ENCODE data around the gene VASP. TPM values are rescaled to one million over a fixed set of nuclear protein-coding genes. Genes with fewer than 3 reads are reported as not detected.

VASP gene
- total RNA-seq, 4 donors from 2014 or later: 47.0 to 132 (median 68.7) TPM

- TF ChIP-seq CTCF (IDR thresholded peaks at IDR 0.05): no peak
- ATAC-seq (ENCODE audit: low FRiP score): no peak
- no peak for DNase-seq (ENCODE audit: low spot score)
Observed at GRCh38 chr19:45497791-45498190, 9.5 kb upstream of the VASP start.

GRCh38 chr19:45498411-45499195 is 8.7 kb upstream of the VASP start, which contains the start of gene PPM1N:
Gene PPM1N, plus strand, starts transcription at chr19:45498443. Its CDS starts 30 bp downstream, at chr19:45498473.
- no peak for TF ChIP-seq CTCF (IDR thresholded peaks at IDR 0.05)
- no peak for DNase-seq (ENCODE audit: low spot score)
- ATAC-seq (ENCODE audit: low FRiP score): no peak

- no peak for DNase-seq (ENCODE audit: low spot score)
Observed at GRCh38 chr19:45499196-45500180, 7.8 kb upstream of the VASP start.

GRCh38 chr19:45500918-45501729 is 6.2 kb upstream of the VASP start:
- DNase-seq (ENCODE audit: low spot score) (no peak), ATAC-seq (ENCODE audit: low FRiP score) (no peak)
- no peak for TF ChIP-seq CTCF (IDR thresholded peaks at IDR 0.05)

More at GRCh38 chr19:45499196-45500180, 7.8 kb upstream of the VASP start:
- TF ChIP-seq CTCF (IDR thresholded peaks at IDR 0.05): no peak
- ATAC-seq (ENCODE audit: low FRiP score): no peak

GRCh38 chr19:45501730-45502014 is 5.6 kb upstream of the VASP start:
- TF ChIP-seq CTCF (IDR thresholded peaks at IDR 0.05): no peak
- no peak for ATAC-seq (ENCODE audit: low FRiP score)
- DNase-seq (ENCODE audit: low spot score): no peak

GRCh38 chr19:45502111-45502510 is 5.2 kb upstream of the VASP start:
- ATAC-seq (ENCODE audit: low FRiP score) (no peak), DNase-seq (ENCODE audit: low spot score) (no peak)
- TF ChIP-seq CTCF (IDR thresholded peaks at IDR 0.05): no peak

Measured in omental fat pad (tissue), 4 donors.